ENCODE data around the gene KIAA0040. TPM values are rescaled to one million over a fixed set of nuclear protein-coding genes. Genes with fewer than 3 reads are reported as not detected.
"Not testable (repeated sequence)": the region's sequence is repeated elsewhere in the genome, so short reads cannot be mapped to it uniquely, and the experiment has no call there.

KIAA0040 gene
- total and polyA plus RNA-seq, 5 donors: 7.5 to 36.0 (median 21.7) TPM

DNA sequence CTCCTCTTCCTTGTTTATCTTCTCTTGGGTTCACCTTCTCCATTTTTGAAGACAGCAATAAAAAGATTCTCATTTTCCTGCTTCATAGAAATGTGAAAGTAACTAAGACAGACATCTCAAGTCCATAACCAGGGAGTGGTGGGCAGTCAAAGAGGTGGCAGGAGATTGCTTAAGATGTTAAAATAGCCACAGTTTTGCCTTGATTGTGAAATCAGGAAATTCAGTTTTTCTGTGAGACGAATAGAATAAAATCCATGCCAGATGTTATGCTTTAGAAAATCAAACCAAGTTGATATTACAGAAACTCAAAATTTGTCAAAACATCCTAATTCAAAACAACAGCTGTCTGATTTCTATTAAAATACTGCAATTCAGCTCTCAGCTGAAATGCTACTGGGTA lies 67.7 kb downstream of the KIAA0040 start:
- WGBS: 29% methylated on average over 1 of the region's 1 CpG
- intact Hi-C loops (cut with DNase I): loop anchor here in 3 of 4 donors (5.0 kb wide), 1 partner anchor 93 kb away; no protein-coding TSS in a partner anchor
- no peak for DNase-seq
- Histone ChIP-seq H3K27ac (ENCODE audit: low read length) (no peak overlapping the region), H3K9me3 (ENCODE audit: control insufficient read depth, low read length) (no peaks in the 10 kb centered on the region), H3K27me3 (ENCODE audit: control insufficient read depth, insufficient read depth) (no peaks in the 10 kb centered on the region), H3K4me3 (ENCODE audit: low read length) (no peak overlapping the region), H3K4me1 (ENCODE audit: control insufficient read depth, insufficient read depth, low read length) (peaks cover 15% of the 10 kb centered on the region)
- ATAC-seq: peak in 1 of 2 donors; percentile 36

DNA sequence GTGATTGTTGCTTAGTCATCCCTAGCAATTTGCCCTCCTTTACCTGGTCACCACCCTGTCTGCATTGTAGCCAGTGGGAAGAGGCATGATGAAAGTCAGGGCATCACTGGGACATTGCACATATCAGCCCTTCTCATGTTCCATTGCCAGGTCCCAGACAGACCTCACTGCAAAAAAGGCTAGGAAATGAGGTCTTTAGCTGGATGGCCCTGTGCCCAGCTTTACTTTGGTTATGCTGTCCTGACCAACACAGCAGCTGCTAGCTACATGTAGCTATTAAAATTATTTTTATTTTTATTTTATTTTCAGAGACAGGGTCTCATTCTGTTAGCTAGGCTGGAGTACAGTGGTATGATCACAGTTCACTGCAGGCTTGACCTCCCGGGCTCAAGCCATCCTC lies 72.1 kb downstream of the KIAA0040 start:
- no peak for ATAC-seq

DNA sequence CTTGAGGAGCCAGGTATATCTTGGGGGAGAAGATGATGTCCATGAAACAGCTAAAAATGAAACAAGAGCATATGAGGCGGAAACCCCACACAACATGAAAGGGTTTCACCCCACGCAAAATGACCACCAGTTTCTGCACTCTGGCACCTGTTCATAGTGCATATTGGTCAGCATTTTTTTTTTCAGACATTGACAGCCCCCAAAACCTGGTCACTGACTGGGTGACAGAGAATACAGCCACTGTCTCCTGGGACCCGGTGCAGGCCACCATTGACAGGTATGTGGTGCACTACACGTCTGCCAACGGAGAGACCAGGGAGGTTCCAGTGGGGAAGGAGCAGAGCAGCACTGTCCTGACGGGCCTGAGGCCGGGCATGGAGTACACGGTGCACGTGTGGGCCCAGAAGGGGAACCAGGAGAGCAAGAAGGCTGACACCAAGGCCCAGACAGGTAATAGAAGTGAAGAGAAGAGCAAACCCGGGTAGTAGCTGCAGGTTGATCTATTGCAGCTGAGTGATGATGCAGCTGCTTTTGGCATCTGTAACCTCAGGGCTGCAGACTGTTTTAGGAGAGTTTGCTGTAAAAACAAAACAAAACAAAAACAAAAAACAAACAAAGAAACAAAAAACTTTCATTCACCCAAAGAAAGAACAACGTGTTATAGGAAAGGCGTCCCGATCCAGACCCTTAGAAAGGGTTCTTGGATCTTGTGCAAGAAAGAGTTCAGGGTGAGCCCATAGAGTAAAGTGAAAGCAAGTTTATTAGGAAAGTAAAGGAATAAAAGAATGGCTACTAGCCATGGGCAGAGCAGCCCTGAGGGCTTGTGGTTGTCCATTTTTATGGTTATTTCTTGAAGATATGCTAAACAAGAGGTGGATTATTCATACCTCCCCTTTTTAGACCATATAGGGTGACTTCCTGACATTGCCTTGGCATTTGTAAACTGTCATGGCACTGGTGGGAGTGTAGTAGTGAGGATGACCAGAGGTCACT lies 73.9 kb downstream of the KIAA0040 start:
- Histone ChIP-seq H3K4me1 (ENCODE audit: control insufficient read depth, insufficient read depth, low read length) (no peaks in the 10 kb centered on the region), H3K9me3 (ENCODE audit: control insufficient read depth, low read length) (no peaks in the 10 kb centered on the region), H3K27me3 (ENCODE audit: control insufficient read depth, insufficient read depth) (no peaks in the 10 kb centered on the region), H3K4me3 (ENCODE audit: low read length) (no peak overlapping the region), H3K27ac (ENCODE audit: low read length) (no peak overlapping the region)
- ATAC-seq (no peak), DNase-seq (no peak)
- intact Hi-C loops (cut with DNase I): no loop called here
- WGBS: 89% methylated on average over 13 of the region's 13 CpGs

More for the DNA sequence above, 72.1 kb downstream of the KIAA0040 start:
- no peaks in the 10 kb centered on the region for H3K9me3 ChIP-seq (ENCODE audit: control insufficient read depth, low read length)
- no peak overlapping the region for H3K27ac ChIP-seq (ENCODE audit: low read length)
- intact Hi-C loops (cut with DNase I): loop anchor here in 1 of 4 donors (5.0 kb wide), 1 partner anchor 88 kb away; no protein-coding TSS in a partner anchor
- no peaks in the 10 kb centered on the region for H3K4me1 ChIP-seq (ENCODE audit: control insufficient read depth, insufficient read depth, low read length)
- DNase-seq: no peak
- WGBS: 89% methylated on average over 1 of the region's 1 CpG
- H3K4me3 ChIP-seq (ENCODE audit: low read length): no peak overlapping the region
- H3K27me3 ChIP-seq (ENCODE audit: control insufficient read depth, insufficient read depth): no peaks in the 10 kb centered on the region

DNA sequence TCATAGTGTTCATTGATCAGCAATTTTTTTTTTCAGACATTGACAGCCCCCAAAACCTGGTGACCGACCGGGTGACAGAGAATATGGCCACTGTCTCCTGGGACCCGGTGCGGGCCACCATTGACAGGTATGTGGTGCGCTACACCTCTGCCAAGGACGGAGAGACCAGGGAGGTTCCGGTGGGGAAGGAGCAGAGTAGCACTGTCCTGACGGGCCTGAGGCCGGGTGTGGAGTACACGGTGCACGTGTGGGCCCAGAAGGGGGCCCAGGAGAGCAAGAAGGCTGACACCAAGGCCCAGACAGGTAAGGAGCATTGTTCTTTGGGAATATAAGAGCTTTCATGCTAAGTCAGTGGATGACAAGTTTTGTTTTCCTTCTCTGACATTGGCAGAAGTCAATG lies 75.7 kb downstream of the KIAA0040 start:
- no peaks in the 10 kb centered on the region for H3K9me3 ChIP-seq (ENCODE audit: control insufficient read depth, low read length)
- ATAC-seq: no peak
- H3K4me1 ChIP-seq (ENCODE audit: control insufficient read depth, insufficient read depth, low read length): no peaks in the 10 kb centered on the region
- DNase-seq: peak in 1 of 3 donors; percentile 45
- 77% methylated on average over 11 of the region's 11 CpGs for WGBS
- H3K27me3 ChIP-seq (ENCODE audit: control insufficient read depth, insufficient read depth): no peaks in the 10 kb centered on the region
- no peak overlapping the region for H3K4me3 ChIP-seq (ENCODE audit: low read length)
- H3K27ac ChIP-seq (ENCODE audit: low read length): no peak overlapping the region
- intact Hi-C loops (cut with DNase I): no loop called here

DNA sequence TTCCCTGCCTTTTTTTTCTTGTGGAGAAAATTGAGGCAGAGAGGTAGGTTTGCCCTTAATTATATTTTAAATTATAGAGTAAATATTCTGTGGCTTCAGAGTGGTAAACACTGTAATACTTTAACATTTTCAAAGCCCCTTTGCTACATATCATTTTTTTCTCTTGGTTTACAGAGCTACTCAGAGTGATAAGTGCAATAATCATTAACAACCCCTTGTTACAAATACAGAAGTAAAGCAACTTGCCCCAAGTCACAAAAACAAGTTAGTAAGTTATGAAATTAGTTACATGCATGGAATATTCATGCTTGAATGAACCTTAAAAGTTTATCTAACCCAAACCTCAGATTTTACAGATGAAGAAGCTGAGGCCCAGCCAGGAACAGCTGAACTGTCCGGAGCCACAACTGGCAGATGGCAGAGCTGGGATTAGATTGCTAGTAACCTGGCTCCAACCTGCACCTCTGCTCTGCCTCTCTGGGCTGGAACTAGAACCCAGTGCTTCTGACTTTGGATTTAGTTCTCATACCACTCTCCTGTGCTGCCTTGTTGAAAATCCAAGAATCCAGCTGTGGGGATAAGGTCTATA lies 76.3 kb downstream of the KIAA0040 start:
- H3K27ac ChIP-seq (ENCODE audit: low read length): no peak overlapping the region
- DNase-seq (no peak), ATAC-seq (no peak)
- WGBS: 90% methylated on average over 1 of the region's 1 CpG
- no peaks in the 10 kb centered on the region for H3K27me3 ChIP-seq (ENCODE audit: control insufficient read depth, insufficient read depth)
- H3K9me3 ChIP-seq (ENCODE audit: control insufficient read depth, low read length): no peaks in the 10 kb centered on the region
- H3K4me3 ChIP-seq (ENCODE audit: low read length): no peak overlapping the region
- H3K4me1 ChIP-seq (ENCODE audit: control insufficient read depth, insufficient read depth, low read length): no peaks in the 10 kb centered on the region
- intact Hi-C loops (cut with DNase I): no loop called here

DNA sequence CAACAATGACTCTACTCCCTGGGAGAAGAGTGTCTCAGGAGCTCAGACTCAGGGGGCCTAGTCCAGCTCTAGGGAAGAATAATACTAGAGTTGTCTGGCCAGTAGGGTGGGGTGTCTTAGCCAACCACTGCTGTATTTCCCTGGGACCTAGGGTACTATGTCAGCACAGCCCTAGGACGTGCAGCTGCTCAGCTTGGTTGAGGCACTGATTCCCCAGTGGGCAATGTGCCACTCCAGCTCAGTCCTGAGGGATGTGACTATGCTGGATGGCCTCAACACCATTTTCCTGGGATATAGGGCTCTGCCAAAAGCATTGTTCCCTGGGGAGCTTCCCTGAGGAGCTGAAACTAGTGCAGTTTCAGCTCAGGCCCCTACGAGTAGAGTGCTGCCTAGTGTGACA lies 77.6 kb downstream of the KIAA0040 start:
- ATAC-seq (no peak), DNase-seq (no peak)
- H3K4me1 ChIP-seq (ENCODE audit: control insufficient read depth, insufficient read depth, low read length): no peaks in the 10 kb centered on the region
- H3K27ac ChIP-seq (ENCODE audit: low read length): no peak overlapping the region
- intact Hi-C loops (cut with DNase I): no loop called here
- no peaks in the 10 kb centered on the region for H3K9me3 ChIP-seq (ENCODE audit: control insufficient read depth, low read length)
- 67% methylated on average over 2 of the region's 2 CpGs for WGBS
- H3K27me3 ChIP-seq (ENCODE audit: control insufficient read depth, insufficient read depth): no peaks in the 10 kb centered on the region
- no peak overlapping the region for H3K4me3 ChIP-seq (ENCODE audit: low read length)

DNA sequence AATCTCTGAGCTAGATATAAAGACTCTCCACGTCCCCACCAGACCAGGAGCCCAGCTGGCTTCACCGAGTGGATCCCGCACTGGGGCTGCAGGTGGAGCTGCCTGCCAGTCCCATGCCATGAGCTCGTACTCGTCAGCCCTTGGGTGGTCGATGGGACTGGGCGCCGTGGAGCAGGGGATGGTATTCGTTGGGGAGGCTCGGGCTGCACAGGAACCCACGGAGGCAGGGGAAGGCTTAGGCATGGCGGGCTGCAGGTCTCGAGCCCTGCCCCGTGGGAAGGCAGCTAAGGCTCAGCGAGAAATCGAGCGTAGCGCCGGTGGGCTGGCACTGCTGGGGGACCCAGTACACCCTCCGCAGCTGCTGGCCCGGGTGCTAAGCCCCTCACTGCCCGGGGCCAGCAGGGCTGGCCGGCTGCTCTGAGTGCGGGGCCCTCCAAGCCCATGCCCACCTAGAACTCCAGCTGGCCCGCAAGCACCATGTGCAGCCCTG lies 84.2 kb downstream of the KIAA0040 start:
- intact Hi-C loops (cut with DNase I); H3K27ac ChIP-seq (ENCODE audit: low read length); H3K4me1 ChIP-seq (ENCODE audit: control insufficient read depth, insufficient read depth, low read length); H3K9me3 ChIP-seq (ENCODE audit: control insufficient read depth, low read length); ATAC-seq; H3K27me3 ChIP-seq (ENCODE audit: control insufficient read depth, insufficient read depth); DNase-seq; H3K4me3 ChIP-seq (ENCODE audit: low read length): not testable (repeated sequence)
- WGBS: 97% methylated on average over 23 of the region's 25 CpGs

Other genes starting within 250 kb of the KIAA0040 start
- 10 to 100 TPM; 52.9 to 81.1 (median 73.4) TPM for gene CACYBP, start 192.8 kb downstream of the KIAA0040 start, total RNA-seq
- 72.9 TPM for gene CACYBP, start 192.8 kb downstream of the KIAA0040 start, polyA plus RNA-seq
- 10 to 100 TPM; 23.8 to 30.0 (median 26.7) TPM for gene MRPS14, start 169.4 kb downstream of the KIAA0040 start, total RNA-seq
- 23.7 TPM for gene MRPS14, start 169.4 kb downstream of the KIAA0040 start, polyA plus RNA-seq
- gene TNN, start 124.9 kb downstream of the KIAA0040 start, total RNA-seq: under 1 TPM in 3 of 4 donors, not detected in 1; 0.09 to 0.19 (median 0.18) TPM
- 0.09 TPM for gene TNN, start 124.9 kb downstream of the KIAA0040 start, polyA plus RNA-seq

Measured in right cardiac atrium (tissue), 5 donors.